Fibroblast of skin of right biceps (primary cell): Measurements from ENCODE around the gene CCR7.

Source experiments
- DNase-seq: peaks from one replicate; pipeline ENCODE4 v3.0.0-alpha.2; 2013

The CCR7 gene

GRCh38 chr17:40514013-40514875 is 51.0 kb downstream of the CCR7 start:
- no peak for DNase-seq

GRCh38 chr17:40511667-40512220 is 53.5 kb downstream of the CCR7 start:
- no peak for DNase-seq

DNA sequence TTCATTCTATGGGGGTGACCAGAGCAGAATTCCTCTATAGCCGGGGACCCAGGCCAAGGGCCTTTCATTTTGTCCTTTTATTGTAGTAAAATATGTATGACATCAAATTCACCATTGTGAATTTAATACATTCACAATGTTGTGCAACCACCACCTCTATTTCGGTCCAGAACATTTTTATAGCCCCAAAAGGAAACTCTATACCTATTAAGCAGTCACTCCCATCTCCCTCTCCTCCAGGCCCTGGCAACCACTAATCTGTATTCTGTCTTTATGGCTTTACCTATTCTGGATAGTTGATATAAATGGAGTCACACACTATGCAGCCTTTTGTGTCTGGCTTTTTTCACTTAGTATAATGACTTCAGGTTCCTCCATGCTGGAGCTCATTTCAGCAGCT is 54.1 kb downstream of the CCR7 start:
- no peak for DNase-seq

DNA sequence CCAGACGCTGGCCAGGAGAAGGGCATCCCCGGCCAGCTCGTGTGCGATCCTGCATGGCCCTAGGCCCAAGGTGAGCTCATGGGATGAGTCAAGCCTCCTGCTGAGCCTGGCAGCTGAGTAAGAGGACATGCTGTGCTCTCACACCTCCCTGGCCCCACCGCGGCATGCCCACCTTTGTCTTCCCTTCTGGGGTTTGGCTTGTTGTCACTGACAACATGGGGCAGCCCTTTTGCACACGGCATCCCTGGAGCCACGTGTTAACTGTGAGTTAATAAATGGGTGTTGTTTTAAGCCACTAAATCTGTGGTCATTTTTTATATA is 55.0 kb downstream of the CCR7 start:
- peak; percentile 61 for DNase-seq

GRCh38 chr17:40509626-40510327 is 55.5 kb downstream of the CCR7 start:
- no peak for DNase-seq

GRCh38 chr17:40506786-40507185 is 58.5 kb downstream of the CCR7 start:
- DNase-seq = no peak
